ENCODE data around the gene ACTR6.
"Not testable (repeated sequence)": the region's sequence is repeated elsewhere in the genome, so short reads cannot be mapped to it uniquely, and the experiment has no call there.

ACTR6 gene

DNA sequence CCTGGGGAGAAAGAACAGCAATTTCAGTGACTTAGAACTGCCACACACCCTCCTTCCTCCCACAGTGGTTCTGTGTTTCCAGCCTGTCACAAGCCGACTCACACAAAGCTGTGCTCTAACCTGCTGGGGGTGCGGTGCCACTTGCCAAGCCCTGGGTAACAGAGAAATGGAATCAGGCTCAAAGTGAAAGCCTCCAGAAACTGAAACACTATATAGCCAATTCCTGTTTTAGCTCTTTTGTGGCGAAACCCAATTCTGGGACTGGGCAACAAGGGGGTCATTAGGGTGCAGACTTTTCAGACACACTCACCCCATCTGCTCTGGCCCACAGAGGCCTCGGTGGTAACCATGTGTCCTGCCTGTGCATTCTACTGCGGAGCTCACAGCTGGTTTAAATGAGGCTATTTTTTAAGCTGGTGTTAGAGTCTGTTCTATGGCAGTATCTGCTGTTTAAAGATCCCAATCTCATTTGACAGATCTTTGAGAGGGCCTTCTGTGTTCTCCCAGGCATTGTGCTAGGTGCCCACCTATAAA lies 15.2 kb upstream of the ACTR6 start:
- DNase-seq (ENCODE audit: low read depth): no peak

DNA sequence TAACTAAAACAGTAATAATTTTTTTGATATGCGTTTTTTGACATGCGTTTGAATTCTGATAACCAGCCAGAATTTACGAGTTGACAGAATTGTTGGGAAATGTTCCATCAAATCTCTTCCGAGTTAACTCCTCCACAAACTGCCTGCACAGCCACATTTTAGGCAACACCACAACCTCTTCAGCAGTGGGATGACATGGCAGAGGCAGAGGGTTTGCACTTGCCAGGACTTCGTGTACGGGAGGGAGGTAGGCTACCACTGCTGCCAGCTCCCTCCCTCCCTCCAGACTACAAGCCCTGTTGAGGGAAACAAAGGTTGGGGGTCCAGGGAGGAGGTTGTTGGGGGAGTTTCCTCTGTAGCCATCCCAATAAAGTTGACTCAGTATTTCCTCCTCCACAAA lies 14.5 kb upstream of the ACTR6 start:
- DNase-seq (ENCODE audit: low read depth): peak; percentile 58

DNA sequence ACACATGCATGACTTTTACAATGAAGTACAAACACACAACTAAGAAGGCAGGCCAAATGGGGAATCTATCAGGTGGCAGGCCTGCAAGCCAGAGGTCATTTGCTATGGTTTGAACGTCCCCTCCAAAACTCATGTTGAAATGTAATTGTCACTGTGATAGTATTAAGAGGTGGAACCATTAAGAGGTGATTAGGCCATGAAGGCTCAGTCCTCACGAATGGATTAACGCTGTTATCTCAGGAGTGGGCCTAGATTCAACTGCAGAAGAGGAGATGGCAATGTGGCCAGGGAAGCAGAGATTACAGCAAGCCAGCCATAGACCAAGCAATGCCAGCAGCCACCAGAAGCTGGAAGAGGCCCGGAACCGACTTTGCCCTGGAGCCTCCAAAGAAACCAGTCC lies 13.5 kb upstream of the ACTR6 start:
- DNase-seq (ENCODE audit: low read depth): no peak

DNA sequence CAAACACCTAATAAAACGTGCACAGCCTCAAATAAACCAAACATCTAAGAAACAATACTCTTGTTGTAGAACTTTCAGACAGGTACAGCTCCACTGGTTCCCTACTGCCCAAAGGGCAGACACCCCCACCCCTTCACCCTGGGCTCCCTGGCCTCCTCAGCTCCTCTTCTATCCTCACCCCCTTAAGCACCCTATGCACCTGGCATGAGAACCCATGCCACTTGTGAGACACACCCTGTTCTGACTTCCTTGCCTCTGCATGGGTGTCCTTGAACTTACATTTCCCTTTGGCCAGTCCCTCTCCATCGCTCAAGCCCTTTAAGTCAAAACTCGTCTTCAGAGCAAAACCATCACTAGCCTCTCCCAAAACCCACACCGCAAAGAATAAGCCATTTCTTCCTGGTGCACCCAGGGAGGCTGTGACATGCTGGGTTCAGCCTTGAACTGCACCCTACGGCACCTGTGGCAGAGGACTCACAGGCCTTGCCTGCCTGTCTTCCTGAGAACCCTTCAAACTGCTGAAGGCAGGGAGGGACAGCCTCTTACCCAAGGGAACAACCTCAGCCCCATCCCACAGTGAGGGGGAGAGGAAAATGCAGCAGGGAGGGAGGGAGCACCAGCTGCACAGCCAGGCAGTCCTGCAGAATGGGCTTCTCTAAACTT lies 12.6 kb upstream of the ACTR6 start:
- DNase-seq (ENCODE audit: low read depth): no peak

DNA sequence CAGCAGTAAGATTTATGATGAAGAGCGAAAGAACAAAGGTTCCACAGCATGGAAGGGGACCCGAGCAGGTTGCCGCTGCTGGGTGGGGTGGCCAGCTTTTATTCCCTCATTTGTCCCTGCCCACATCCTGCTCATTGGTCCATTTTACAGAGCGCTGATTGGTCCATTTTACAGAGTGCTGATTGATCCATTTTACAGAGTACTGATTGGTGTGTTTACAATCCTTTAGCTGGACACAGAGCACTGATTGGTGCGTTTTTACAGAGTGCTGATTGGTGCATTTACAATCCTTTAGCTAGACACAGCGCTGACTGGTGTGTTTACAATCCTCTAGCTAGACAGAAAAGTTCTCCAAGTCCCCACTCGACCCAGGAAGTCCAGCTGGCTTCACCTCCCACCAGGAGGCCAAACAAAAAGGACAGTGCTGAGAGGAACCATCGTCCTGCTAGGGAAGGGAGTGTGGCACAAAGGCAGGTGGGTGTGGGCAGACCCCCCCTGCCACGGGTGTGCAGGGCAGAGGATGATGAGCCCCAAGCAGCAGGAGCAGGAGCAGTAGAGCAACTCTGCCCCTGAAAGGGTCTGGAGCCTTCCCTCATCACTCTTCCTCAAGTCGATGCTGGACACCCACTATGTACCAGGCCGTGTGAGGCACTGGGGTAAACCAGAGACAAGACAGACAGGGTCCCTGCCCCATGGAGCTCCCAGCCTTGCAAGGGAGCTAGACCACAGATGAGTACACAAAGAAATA lies 11.6 kb upstream of the ACTR6 start:
- DNase-seq (ENCODE audit: low read depth): not testable (repeated sequence)

DNA sequence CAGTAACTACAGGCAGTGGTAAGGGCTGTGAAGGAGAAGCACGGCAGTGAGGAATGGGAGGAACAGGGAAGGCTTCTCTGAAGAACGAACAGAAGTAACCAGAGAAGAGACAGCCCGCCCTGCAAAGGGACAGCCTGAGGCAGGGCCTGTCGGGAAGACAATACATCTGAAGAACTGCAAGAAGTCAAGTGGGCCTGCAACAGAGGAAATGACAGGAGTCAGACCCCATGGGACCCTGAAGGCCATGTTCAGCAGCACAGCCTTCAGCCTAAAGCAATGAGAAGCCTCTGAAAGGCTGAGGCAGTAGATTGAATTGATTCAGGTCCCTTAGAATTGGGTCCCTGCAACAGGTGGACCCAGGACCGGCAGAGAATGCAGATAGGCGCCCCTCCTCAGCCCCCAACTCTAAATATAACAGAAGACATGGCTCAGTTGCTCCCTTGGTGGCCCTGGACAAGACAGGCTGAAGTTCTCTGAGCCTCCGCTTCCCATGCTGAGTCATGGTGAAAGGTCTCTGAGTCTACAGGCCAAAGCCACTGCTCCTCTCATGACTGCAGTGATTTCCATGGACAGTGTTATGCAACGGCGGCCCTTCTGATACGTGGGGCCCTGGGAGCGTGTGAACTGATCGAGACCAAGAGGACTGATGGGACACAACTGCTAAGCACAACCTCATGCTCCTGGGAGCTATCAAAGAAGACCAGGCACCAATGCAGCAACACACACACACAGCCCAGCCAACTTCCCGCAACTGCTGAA lies 10.8 kb upstream of the ACTR6 start:
- DNase-seq (ENCODE audit: low read depth): peak; percentile 3

DNA sequence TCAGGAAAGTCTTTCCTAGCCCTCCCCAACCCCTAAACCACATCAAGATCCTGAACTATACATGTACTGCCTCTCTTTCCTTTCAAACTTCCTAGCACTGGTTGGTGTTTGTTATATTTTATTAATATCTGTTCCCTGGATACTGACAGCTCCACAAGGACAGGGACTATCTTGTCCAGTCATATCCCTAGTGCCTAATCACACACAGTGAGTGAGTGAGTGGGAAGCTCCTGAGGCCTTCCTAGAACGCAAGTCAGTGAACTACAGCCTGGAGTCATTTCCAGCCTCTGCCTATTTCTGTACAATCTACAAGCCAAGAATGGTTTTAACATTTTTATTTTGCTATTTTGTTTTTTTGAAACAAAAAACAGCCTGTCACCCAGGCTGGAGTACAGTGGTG lies 7.5 kb upstream of the ACTR6 start:
- DNase-seq (ENCODE audit: low read depth): no peak

DNA sequence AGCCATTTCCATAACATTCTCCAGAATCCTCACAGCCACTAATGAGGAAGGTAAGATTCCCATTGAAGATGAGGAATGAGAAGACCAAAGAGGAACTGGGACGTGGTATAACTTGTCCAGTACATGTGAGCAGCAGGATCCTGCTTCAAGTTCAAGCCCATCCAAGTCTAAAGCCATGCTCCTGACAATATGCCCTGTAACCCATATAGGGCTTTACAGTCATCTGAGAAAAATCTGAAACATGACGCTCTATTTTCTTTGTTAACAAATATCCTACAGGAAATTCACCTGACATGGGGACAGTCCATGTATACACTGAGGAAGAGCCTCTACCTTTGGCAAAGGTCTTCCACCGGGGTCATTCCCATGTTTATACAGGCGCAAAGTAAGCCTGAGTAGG lies 3.1 kb upstream of the ACTR6 start:
- no peak for DNase-seq (ENCODE audit: low read depth)

DNA sequence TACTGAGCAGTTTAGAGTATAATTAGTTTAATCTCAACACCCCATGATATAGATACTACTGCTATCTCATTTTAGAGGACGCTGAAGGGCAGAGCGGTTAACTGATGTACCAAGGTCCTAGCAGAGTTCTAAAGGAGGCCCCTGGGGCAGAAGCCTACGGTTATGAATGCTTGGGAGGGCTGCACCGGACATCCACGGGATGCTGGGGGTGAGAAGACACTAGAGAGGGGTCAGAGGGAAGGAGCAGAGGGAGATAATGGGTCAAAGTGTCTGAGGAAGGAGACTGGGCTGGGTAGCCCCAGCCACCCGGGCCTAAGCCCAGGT lies 1.6 kb upstream of the ACTR6 start:
- no peak for DNase-seq (ENCODE audit: low read depth)

DNA sequence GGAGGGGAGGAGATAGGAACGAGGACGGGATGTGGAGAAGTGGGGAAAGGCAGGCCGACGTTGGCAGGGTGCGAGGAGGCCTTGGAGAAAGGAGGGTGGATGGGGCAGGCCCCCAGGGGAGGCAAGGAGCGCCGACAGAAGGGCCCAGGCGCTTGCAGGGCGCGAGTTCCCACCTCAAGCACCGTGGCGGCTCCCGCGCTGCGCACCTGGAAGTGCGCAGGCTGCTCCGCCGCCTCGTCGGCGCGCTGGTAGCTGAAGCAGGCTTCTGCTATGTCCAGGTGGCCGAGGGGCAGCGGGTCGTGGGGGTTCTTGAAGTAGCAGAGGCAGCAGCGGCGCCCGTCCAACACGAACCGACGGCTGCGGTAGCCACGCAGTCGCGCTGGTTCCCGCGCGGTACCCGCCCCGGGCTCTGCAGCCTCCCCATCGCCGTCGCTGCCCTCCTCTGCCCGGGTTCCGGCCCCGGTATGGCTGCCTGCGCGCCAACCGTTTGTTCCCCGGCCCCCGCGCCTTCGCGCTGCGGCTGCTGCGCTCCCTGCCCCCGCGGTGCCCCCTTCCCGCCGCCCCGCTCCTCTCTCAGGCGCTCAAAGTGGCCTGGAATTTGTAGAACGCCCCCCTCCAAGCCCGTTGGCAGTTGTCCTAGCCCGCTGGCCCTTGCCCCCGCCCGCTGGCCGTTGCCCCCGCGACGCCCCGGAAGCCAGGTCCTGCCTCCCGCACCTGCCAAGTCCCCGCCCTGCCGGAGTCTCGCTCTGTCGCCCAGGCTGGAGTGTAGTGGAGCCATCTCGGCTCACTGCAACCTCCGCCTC lies 1.1 kb upstream of the ACTR6 start:
- DNase-seq (ENCODE audit: low read depth): no peak

DNA sequence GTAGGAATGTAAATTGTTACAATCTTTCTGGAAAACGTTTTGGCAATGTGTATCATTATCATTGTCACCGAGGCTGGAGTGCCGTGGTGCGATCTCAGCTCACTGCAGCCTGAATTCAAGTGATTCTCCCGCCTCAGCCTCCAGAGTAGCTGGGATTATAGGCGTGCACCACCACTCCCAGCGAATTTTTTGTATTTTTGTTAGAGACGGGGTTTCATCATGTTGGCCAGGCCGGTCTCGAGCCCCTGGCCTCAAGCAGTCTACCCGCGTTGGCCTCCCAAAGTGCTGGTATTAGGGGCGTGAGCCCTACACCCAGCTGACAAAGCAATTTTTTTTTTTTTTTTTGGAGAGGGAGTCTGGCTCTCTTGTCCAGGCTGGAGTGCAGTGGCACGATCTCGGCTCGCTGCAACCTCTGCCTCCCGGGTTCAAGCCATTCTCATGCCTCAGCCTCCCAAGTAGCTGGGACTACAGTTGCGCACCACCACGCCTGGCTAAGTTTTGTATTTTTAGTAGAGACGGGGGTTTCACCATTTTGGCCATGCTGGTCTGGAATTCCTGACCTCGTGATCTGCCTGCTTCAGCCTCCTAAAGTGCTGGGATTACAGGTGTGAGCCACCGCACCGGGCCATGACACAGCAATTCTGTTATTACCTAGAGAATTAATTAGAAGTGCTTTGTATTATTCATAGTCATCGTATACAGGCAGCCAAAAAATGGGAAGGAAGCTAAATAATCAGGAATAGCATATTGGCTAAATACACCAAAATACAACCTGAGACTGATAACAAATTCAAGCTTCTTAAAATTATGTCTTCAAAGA lies 1.2 kb downstream of the ACTR6 start:
- no peak for DNase-seq (ENCODE audit: low read depth)

DNA sequence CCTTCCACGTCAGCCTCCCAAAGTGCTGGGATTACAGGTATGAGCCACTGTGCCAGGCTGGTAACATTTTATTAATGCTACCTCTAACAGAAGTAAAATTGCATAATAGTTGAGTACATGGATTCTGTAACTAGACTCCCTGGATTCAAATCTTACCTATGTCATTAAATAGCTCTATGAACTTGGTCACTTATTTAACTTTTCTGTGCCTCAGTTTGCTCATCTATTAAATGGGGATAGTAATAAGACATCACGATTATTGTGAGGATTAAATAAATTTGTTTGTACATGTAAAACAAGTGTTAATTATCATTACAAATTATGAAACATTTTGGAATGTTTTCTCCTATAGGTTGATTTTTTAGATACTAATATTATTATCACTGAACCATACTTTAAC lies 6.7 kb downstream of the ACTR6 start:
- DNase-seq (ENCODE audit: low read depth): no peak

DNA sequence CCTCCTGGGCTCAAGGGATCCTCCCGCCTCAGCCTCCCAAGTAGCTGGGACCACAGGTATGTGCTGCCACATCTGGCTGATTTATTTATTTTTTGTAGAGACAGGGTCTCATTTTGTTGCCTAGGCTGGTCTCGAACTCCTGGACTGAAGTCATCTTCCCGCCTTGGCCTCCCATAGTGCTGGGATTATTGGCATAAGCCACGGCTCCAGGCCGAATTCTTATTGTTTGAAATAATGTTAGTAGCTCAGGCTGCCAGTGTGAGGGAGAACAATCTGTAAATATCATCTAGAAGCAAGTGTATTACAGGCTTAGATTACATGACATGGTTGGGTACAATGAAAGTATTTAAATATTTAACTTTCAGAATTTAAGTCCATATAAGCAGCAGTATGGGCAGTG lies 8.2 kb downstream of the ACTR6 start:
- DNase-seq (ENCODE audit: low read depth): no peak

DNA sequence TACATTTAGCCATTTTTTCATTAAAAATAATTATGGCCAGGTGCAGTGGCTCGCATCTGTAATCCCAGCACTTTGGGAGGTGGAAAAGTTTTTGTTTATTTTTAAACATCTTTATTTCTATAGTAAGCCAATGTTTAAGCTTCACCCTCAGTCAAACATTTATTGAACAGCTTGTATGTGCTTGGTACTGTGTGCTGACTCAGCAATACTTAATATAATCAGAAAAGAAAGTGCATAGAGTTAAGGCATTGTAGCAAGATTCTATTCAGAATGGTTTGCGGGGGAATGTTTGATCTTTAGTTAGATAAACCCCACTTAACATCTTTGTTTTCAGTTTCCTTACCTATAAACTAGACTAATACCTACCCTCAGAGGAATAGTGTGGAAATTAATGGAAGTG lies 11.1 kb downstream of the ACTR6 start:
- no peak for DNase-seq (ENCODE audit: low read depth)

DNA sequence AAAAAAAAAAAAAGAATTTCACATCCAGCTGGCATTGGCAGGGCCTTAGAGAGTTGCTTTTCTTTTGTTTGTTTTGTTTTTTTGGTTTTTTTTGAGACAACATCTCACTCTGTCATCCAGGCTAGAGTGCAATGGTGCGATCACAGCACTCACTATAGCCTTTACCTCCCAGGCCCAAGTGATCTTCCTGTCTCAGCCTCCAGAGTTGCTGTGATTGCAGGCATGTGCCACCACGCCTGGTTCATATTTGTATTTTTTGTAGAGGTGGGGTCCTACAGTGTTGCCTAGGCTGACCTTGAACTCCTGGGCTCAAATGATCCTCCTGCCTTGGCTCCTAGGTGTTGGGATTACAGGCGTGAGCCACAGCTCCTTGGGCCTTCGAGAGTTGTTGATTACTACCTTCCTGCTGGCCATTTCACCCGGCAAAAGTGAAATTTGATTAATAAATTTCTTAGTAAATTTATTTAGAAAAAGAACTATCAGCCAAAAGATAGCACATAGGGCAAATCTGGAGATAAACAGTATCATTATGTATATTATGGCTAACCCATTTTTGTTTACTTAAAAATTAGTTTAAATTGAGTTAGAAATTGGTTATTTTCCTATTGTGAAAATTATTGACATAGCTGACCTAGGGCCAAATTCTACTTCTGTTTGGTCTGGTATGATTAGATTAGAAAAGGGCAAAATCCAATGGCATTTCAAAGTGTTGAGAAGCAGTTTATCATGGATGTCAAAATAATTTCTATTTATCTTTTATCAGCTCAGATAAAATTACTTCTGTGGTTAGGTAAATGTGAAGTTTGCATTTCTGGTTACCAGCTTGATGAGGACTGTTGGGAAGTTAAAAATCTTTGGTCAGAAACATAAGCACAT lies 12.6 kb downstream of the ACTR6 start:
- DNase-seq (ENCODE audit: low read depth): no peak

DNA sequence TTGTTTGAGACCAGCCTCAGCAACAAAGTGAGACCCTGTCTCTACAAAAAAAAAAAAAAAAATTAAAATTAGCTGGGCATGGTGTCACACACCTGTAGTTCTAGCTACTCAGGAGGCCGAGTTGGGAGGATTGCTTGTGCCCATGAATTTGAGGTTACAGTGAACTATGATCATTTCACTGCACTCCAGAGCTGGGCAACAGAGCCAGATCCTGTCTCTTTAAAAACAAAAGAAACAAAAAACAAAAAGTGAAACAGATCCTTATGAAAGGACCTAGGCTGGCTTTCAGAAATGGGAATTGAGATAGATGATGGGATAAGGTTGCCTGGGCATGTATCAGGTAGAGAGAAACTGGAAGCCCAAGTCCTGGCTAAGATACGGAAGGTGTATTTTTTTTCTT lies 13.9 kb downstream of the ACTR6 start:
- no peak for DNase-seq (ENCODE audit: low read depth)

DNA sequence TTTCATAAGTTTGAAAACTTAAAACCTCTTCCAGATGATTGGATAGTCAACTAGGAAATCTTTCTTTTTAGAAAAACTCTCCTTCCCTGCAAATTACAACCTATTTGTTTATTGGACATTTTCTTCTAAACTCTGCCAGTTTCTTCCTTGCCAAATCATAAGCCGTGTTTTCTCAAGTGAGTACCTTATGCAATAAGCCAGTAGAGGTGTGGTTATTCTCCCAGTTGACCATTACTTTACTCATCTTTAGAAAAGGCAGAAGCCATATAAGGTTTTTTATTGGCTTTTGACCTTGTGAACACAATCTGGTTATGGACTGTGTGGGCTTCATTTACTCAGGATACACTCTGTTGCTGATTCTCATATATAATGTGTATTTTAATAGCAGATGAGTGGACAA lies 14.6 kb downstream of the ACTR6 start:
- peak; percentile 40 for DNase-seq (ENCODE audit: low read depth)

DNA sequence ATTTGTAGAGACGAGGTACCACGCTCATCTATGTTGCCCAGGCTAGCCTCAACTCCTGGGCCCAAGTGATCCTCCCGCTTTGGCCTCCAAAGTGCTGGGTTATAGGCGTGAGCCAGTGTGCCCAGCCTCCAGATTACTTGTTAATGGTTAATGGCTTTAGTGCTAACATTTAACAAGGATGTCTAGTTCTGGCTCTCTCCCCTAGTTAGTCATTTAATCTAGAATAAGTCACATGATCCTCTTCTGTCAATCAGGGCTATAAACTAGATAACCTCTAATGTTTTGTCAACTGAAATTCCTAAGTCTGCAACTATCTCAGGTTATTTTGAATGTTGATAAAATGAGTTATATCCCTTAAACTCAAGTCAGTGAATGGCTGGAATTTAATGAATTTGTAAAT lies 15.7 kb downstream of the ACTR6 start:
- no peak for DNase-seq (ENCODE audit: low read depth)

DNA sequence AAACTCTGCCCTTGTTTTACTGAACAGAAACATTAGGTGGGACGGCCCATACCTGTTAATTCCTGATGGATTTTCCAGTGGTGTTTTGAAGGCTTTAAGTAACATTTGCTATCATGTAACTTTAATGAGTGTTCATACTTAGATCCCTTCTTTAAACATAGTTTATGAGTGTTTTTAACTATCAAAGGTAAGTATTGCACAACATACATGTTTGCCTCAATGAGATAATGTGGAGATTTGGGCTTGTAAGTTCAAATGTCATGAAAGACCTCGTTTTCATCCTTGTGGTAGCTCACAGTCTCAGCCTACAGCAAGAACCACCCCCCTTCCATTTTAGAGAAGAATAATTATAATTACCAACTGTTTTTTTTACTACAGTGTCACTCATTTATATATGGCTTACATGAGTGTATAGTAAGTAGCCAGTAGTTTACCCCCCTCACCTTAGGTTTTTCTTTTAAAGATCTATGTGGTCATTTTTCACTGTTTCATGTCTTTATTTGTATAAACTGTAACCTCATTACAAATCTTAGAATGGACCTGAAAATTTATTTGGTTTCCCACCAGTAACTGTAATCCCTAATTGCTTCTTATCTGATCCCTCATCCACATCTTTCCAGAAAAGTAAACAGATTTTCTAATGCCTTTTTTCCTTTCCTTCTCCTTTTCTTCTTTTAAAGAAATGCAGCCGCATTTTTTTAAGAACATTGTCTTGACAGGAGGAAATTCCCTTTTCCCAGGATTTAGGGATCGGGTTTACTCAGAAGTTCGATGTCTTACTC lies 18.9 kb downstream of the ACTR6 start:
- no peak for DNase-seq (ENCODE audit: low read depth)

DNA sequence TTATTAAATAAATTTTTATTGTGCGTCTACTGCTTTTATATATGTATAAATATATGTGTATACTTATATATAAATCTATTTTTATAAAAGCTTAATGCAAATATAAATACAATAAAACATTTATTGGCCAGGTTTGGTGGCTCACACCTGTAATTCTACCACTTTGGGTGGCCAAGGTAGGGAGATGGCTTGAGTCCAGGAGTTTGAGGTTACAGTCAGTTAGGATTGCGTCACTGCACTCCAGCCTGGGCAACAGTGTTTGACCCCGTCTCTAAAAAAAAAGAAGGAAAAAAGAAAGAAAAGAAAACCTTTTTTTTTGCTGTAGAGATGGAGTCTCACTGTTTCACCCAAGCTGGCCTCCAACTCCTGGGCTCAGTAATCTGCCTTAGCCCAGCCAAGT lies 20.9 kb downstream of the ACTR6 start:
- DNase-seq (ENCODE audit: low read depth): no peak

Data from amniotic epithelial cell (primary cell).